ENCODE data around the gene TMEM176A.

- TF ChIP-seq TAF1 (IDR thresholded peaks at IDR 0.05; ENCODE audit: low read depth, low read length) (no peak), POLR2AphosphoS5 (IDR thresholded peaks at IDR 0.05; ENCODE audit: low read depth, low read length) (no peak), POLR2A (IDR thresholded peaks at IDR 0.05; ENCODE audit: low read depth, low read length) (no peak)
Observed at GRCh38 chr7:150848111-150848510, 47.5 kb downstream of the TMEM176A start.

Data from GM12891 (cell line).